Measurements from ENCODE around the gene GATC.
"Not testable (repeated sequence)": the region's sequence is repeated elsewhere in the genome, so short reads cannot be mapped to it uniquely, and the experiment has no call there.

GATC gene

GRCh38 chr12:120470150-120470784, 24.0 kb downstream of the GATC start:
- DNase-seq (ENCODE audit: low read depth in 2 of 2): no peak

- DNase-seq (ENCODE audit: low read depth in 2 of 2): no peak
These were observed 26.3 kb downstream of the GATC start for GRCh38 chr12:120472521-120472920.

GRCh38 chr12:120473807-120474615, 27.8 kb downstream of the GATC start:
- no peak for DNase-seq (ENCODE audit: low read depth in 2 of 2)

GRCh38 chr12:120474616-120474960, 28.3 kb downstream of the GATC start:
- DNase-seq (ENCODE audit: low read depth in 2 of 2): no peak

GRCh38 chr12:120475643-120476042, 29.4 kb downstream of the GATC start:
- DNase-seq (ENCODE audit: low read depth in 2 of 2): no peak

GRCh38 chr12:120479458-120479857, 33.2 kb downstream of the GATC start:
- DNase-seq (ENCODE audit: low read depth in 2 of 2): no peak

GRCh38 chr12:120480211-120480610, 34.0 kb downstream of the GATC start:
- DNase-seq (ENCODE audit: low read depth in 2 of 2): no peak

- DNase-seq (ENCODE audit: low read depth in 2 of 2): no peak
These were observed 35.0 kb downstream of the GATC start for GRCh38 chr12:120481022-120481767.

GRCh38 chr12:120483621-120484020, 37.4 kb downstream of the GATC start:
- no peak for DNase-seq (ENCODE audit: low read depth in 2 of 2)

- DNase-seq (ENCODE audit: low read depth in 2 of 2): no peak
These were observed 40.0 kb downstream of the GATC start for GRCh38 chr12:120485961-120486881.

- DNase-seq (ENCODE audit: low read depth in 2 of 2): not testable (repeated sequence)
These were observed 41.3 kb downstream of the GATC start for GRCh38 chr12:120487552-120487951.

GRCh38 chr12:120488057-120488640, 41.9 kb downstream of the GATC start:
- DNase-seq (ENCODE audit: low read depth in 2 of 2): no peak

- no peak for DNase-seq (ENCODE audit: low read depth in 2 of 2)
These were observed 42.8 kb downstream of the GATC start for GRCh38 chr12:120489018-120489417.

GRCh38 chr12:120490325-120490724, 44.1 kb downstream of the GATC start:
- DNase-seq (ENCODE audit: low read depth in 2 of 2): no peak

- DNase-seq (ENCODE audit: low read depth in 2 of 2): no peak
These were observed 44.7 kb downstream of the GATC start for GRCh38 chr12:120490833-120491512.

GRCh38 chr12:120495186-120495730, 49.0 kb downstream of the GATC start:
- no peak for DNase-seq (ENCODE audit: low read depth in 2 of 2)

GRCh38 chr12:120495731-120496412, 49.6 kb downstream of the GATC start, which contains the start of gene DYNLL1:
Gene DYNLL1 (plus strand): TSS chr12:120496113. CDS start chr12:120496422, 309 bp downstream.
- DNase-seq (ENCODE audit: low read depth in 2 of 2): peak; percentile 97 to 98

- peak; percentile 12 to 28 for DNase-seq (ENCODE audit: low read depth in 2 of 2)
These were observed 50.4 kb downstream of the GATC start for GRCh38 chr12:120496413-120497340.
